K562 (cell line): ENCODE data around the gene USP6. TPM values are rescaled to one million over a fixed set of nuclear protein-coding genes. Genes with fewer than 3 reads are reported as not detected.

Experiments
- ARID3B ChIP-seq: fragments of 250-450 bp; sonication (Bioruptor Pico); IDR thresholded peaks from 2 replicates; pipeline ENCODE4 v1.4.0; 2020; ENCODE audit warnings: borderline replicate concordance
- BACH1 ChIP-seq: fragments of 200-800 bp; sonication (Bioruptor generic); IDR thresholded peaks from 2 replicates; pipeline ENCODE4 v1.6.1; 2016; ENCODE audit warnings: missing genetic modification characterization, missing compliant biosample characterization
- CCNT2 ChIP-seq: IDR thresholded peaks from 2 replicates; pipeline ENCODE4 v1.6.1; 2011; ENCODE audit warnings: borderline replicate concordance, low read depth, mild to moderate bottlenecking, moderate library complexity, mixed read lengths, low read length; ENCODE audit not compliant: insufficient read length; ENCODE audit errors: extremely low read depth
- CGGBP1 ChIP-seq: fragments of 250-450 bp; sonication (Bioruptor Pico); IDR thresholded peaks from 2 replicates; pipeline ENCODE4 v1.9.0; 2021; ENCODE audit warnings: mild to moderate bottlenecking
- CTBP1 ChIP-seq: fragments of 450-650 bp; IDR thresholded peaks from 2 replicates; pipeline ENCODE4 v1.6.1; 2016; ENCODE audit warnings: borderline replicate concordance
- CTCF ChIP-seq, 3 experiments: IDR thresholded peaks in 2 of 3; conservative IDR thresholded peaks in 1 of 3; 2 replicates each; pipeline ENCODE4 v1.5.1; 2011 to 2012; ENCODE audit warnings: low read length in 3 of 3, mild to moderate bottlenecking in 3 of 3, control low read depth in 2 of 3, improper control_type of control experiment in 1 of 3, inconsistent platforms in 1 of 3, low read depth in 1 of 3, mixed read lengths in 1 of 3, moderate library complexity in 1 of 3; ENCODE audit not compliant: insufficient read depth in 2 of 3
- E2F6 ChIP-seq, 2 experiments: IDR thresholded peaks; 2 replicates each; pipeline ENCODE4 v1.6.1; 2011; ENCODE audit warnings: borderline replicate concordance in 1 of 2, control low read depth in 1 of 2, low read depth in 1 of 2, low read length in 1 of 2, mild to moderate bottlenecking in 1 of 2, mixed read lengths in 1 of 2, moderate library complexity in 1 of 2; ENCODE audit not compliant: insufficient read depth in 1 of 2, insufficient read length in 1 of 2, poor library complexity in 1 of 2, severe bottlenecking in 1 of 2; ENCODE audit errors: extremely low read depth in 1 of 2
- EP400 ChIP-seq: fragments of 450-650 bp; IDR thresholded peaks from 2 replicates; pipeline ENCODE4 v1.6.1; 2017; ENCODE audit warnings: antibody characterized with exemption, mild to moderate bottlenecking, moderate library complexity
- GABPB1 ChIP-seq: sonication (generic); formaldehyde crosslinking; IDR thresholded peaks from 2 replicates; pipeline ENCODE4 v1.8.0; 2022; ENCODE audit warnings: mild to moderate bottlenecking, missing genetic modification reagents
- HDAC2 ChIP-seq: fragments of 450-650 bp; IDR thresholded peaks from 2 replicates; pipeline ENCODE4 v1.6.1; 2016; ENCODE audit warnings: mild to moderate bottlenecking
- HNRNPLL ChIP-seq: fragments of 200-400 bp; formaldehyde crosslinking; IDR thresholded peaks from 2 replicates; pipeline ENCODE4 v1.6.1; 2017; ENCODE audit warnings: low read length, low read depth, mild to moderate bottlenecking; ENCODE audit not compliant: poor library complexity, severe bottlenecking
- MNT ChIP-seq, 2 experiments: fragments of 450-650 bp; conservative IDR thresholded peaks; 2 replicates each; pipeline ENCODE4 v1.6.1; 2017; ENCODE audit warnings: mild to moderate bottlenecking in 2 of 2, moderate library complexity in 2 of 2
- NEUROD1 ChIP-seq: fragments of 150-350 bp; IDR thresholded peaks from 2 replicates; pipeline ENCODE4 v1.6.1; 2014; ENCODE audit warnings: borderline replicate concordance, low read length, low read depth; ENCODE audit not compliant: partially characterized antibody
- NONO ChIP-seq, 2 experiments: fragments of 200-400 bp in 1 of 2; fragments of 450-650 bp in 1 of 2; formaldehyde crosslinking in 1 of 2; IDR thresholded peaks; 2 replicates each; pipeline ENCODE4 v1.6.1; 2017; ENCODE audit warnings: low read depth in 2 of 2, mild to moderate bottlenecking in 2 of 2, moderate library complexity in 2 of 2, low read length in 1 of 2
- TAF9B ChIP-seq: fragments of 450-650 bp; IDR thresholded peaks from 2 replicates; pipeline ENCODE4 v1.6.1; 2018; ENCODE audit warnings: mild to moderate bottlenecking; ENCODE audit not compliant: partially characterized antibody
- THAP7 ChIP-seq: fragments of 250-450 bp; sonication (Bioruptor Pico); IDR thresholded peaks from 2 replicates; pipeline ENCODE4 v1.5.0; 2021
- polyA plus RNA-seq, 8 experiments: library from polyadenylated mRNA; depleted of rRNA in 4 of 8; stranded (reverse) in 5 of 8; unstranded in 3 of 8; fragments of >200 nt; fragmentation: Nextera tagmentation in 2 of 8; fragmentation: Illumina TruSeq in 1 of 8; extraction: Ambion mirVana in 2 of 8; extraction: Trizol in 1 of 8; gene quantifications; 2 replicates each; pipeline versions ENCODE4 v1.2.1 to v1.2.3, GENCODE V29; 2011 to 2014; ENCODE audit warnings: inconsistent platforms in 1 of 8, missing spikeins in 1 of 8
- total RNA-seq, 7 experiments: library from RNA; depleted of rRNA in 6 of 7; stranded (reverse); fragments of >200 nt in 6 of 7; fragmentation: Illumina TruSeq in 2 of 7; extraction: Trizol in 2 of 7; gene quantifications; 2 replicates each; pipeline versions ENCODE4 v1.2.1 to v1.2.3, GENCODE V29; 2011 to 2021; ENCODE audit warnings: low replicate concordance in 1 of 7

The USP6 gene
- total and polyA plus RNA-seq, 9 of the 15 experiments (the other 6 are each of a cell fraction or from before 2014, with no cell fraction given), result 0.01 to 0.09 (median 0.04) TPM; not detected in 4

GRCh38 chr17:5111402-5112204, 4.2 kb upstream of the USP6 start, which contains the start of gene ZNF232 (continued):
- TF ChIP-seq THAP7 (CRISPR knock-in tag) (no peak), CTBP1 (peak; percentile 52; the same call in 1 of the 2 replicates), CGGBP1 (CRISPR knock-in tag) (no peak), HNRNPLL (peak; percentile 96), E2F6 (IDR thresholded peaks at IDR 0.05; ENCODE audit: borderline replicate concordance in 1 of 2, extremely low read depth in 1 of 2, insufficient read depth in 1 of 2, insufficient read length in 1 of 2, low read depth in 1 of 2, low read length in 1 of 2, poor library complexity in 1 of 2, severe bottlenecking in 1 of 2) (peak; percentile 66 to 81), HDAC2 (no peak), CCNT2 (peak; percentile 37), TAF9B (no peak), ARID3B (no peak), MNT (conservative IDR thresholded peaks at IDR 0.05) (peak; percentile 66 to 85), BACH1 (tag) (no peak), NONO (IDR thresholded peaks at IDR 0.05; ENCODE audit: low read depth in 2 of 2, low read length in 1 of 2) (0 out of 4 replicates have a peak, but pooled peaks of 1 of the 2 experiments have one; percentile 22), GABPB1 (CRISPR knock-in tag) (peak; percentile 73; the same call in 1 of the 2 replicates), CTCF (IDR thresholded peaks at IDR 0.05 in 2 of 3, conservative IDR thresholded peaks at IDR 0.05 in 1 of 3; ENCODE audit: insufficient read depth in 2 of 3, low read depth in 1 of 3, low read length in 3 of 3) (0 out of 6 replicates have a peak, but pooled peaks of 1 of the 3 experiments have one; percentile 9), NEUROD1 (no peak), EP400 (peak; percentile 69; the same call in 1 of the 2 replicates)
